ENCODE data around the gene LRRC8C.

LRRC8C gene

GRCh38 chr1:89708751-89709375 lies 75.9 kb downstream of the LRRC8C start:
- DNase-seq, result no peak

- no peak for DNase-seq
These were observed 77.7 kb downstream of the LRRC8C start for GRCh38 chr1:89710498-89711139.

GRCh38 chr1:89711140-89711778 lies 78.3 kb downstream of the LRRC8C start:
- DNase-seq, result no peak

GRCh38 chr1:89712420-89712819 lies 79.5 kb downstream of the LRRC8C start:
- DNase-seq, result no peak

- no peak for DNase-seq
These were observed 82.8 kb downstream of the LRRC8C start for GRCh38 chr1:89715677-89716076.

GRCh38 chr1:89719502-89720306 lies 86.8 kb downstream of the LRRC8C start:
- peak; percentile 38 for DNase-seq

GRCh38 chr1:89720839-89721238 lies 87.9 kb downstream of the LRRC8C start:
- no peak for DNase-seq

- DNase-seq, result no peak
These were observed 88.4 kb downstream of the LRRC8C start for GRCh38 chr1:89721351-89721750.

GRCh38 chr1:89723144-89723543 lies 90.2 kb downstream of the LRRC8C start:
- no peak for DNase-seq

- DNase-seq, result no peak
These were observed 90.9 kb downstream of the LRRC8C start for GRCh38 chr1:89723863-89724262.

GRCh38 chr1:89724369-89725010 lies 91.6 kb downstream of the LRRC8C start:
- no peak for DNase-seq

GRCh38 chr1:89725011-89725370 lies 92.1 kb downstream of the LRRC8C start:
- DNase-seq, result no peak

- DNase-seq, result no peak
These were observed 92.7 kb downstream of the LRRC8C start for GRCh38 chr1:89725631-89726030.

GRCh38 chr1:89727517-89728312 lies 94.8 kb downstream of the LRRC8C start:
- DNase-seq, result no peak

GRCh38 chr1:89728381-89728780 lies 95.5 kb downstream of the LRRC8C start:
- DNase-seq, result no peak

GRCh38 chr1:89732206-89732605 lies 99.3 kb downstream of the LRRC8C start:
- DNase-seq, result no peak

- DNase-seq, result no peak
These were observed 99.8 kb downstream of the LRRC8C start for GRCh38 chr1:89732643-89733222.

- no peak for DNase-seq
These were observed 100.8 kb downstream of the LRRC8C start for GRCh38 chr1:89733748-89734147.

GRCh38 chr1:89734442-89734841 lies 101.5 kb downstream of the LRRC8C start:
- no peak for DNase-seq

- no peak for DNase-seq
These were observed 102.6 kb downstream of the LRRC8C start for GRCh38 chr1:89735479-89735878.

- DNase-seq, result no peak
These were observed 104.2 kb downstream of the LRRC8C start for GRCh38 chr1:89736937-89737733.
